CD4-positive, alpha-beta memory T cell (primary cell): ENCODE measurements around the gene CDK5RAP3. TPM values are rescaled to one million over a fixed set of nuclear protein-coding genes. Genes with fewer than 3 reads are reported as not detected.

Experiments used
- CTCF ChIA-PET: fragments of 350-600 bp; sonication (Branson Sonifier 250); formaldehyde crosslinking; loops from one replicate; lab custom pipeline; 2021; ENCODE audit warnings: inconsistent platforms; ENCODE audit not compliant: partially characterized antibody; lab: Charles Lee
- POLR2A ChIA-PET: fragments of 350-600 bp; sonication (Branson Sonifier 250); formaldehyde crosslinking; loops from one replicate; lab custom pipeline; 2021; ENCODE audit not compliant: partially characterized antibody; lab: Charles Lee
- DNase-seq, 5 donors: peaks; one replicate each; pipeline versions ENCODE4 v3.0.0 to v3.0.0-alpha.2; 2020 to 2022; ENCODE audit warnings: mixed read lengths in 1 of 5
- H3K27ac ChIP-seq: one replicate; pipeline ENCODE4 v1.7.0; 2013; ENCODE audit warnings: low read depth, low read length
- H3K27me3 ChIP-seq: 2 replicates; pipeline ENCODE4 v1.7.0; 2013; ENCODE audit warnings: mild to moderate bottlenecking, low read length, moderate library complexity; ENCODE audit not compliant: insufficient read depth
- H3K36me3 ChIP-seq: 2 replicates; pipeline ENCODE4 v1.7.0; 2013; ENCODE audit warnings: mild to moderate bottlenecking, low read length, moderate library complexity; ENCODE audit not compliant: insufficient read depth
- H3K4me1 ChIP-seq: 2 replicates; pipeline ENCODE4 v1.7.0; 2013; ENCODE audit warnings: mild to moderate bottlenecking, low read length, moderate library complexity; ENCODE audit not compliant: insufficient read depth
- H3K4me3 ChIP-seq, 2 donors: one replicate each; pipeline ENCODE4 v1.7.0; 2013; ENCODE audit warnings: low read length in 2 of 2, mild to moderate bottlenecking in 1 of 2
- H3K9me3 ChIP-seq, 2 donors: one replicate each; pipeline ENCODE4 v1.7.0; 2013; ENCODE audit warnings: low read length in 2 of 2, control low read depth in 1 of 2; ENCODE audit not compliant: control insufficient read depth in 1 of 2
- H3K27ac Mint-ChIP-seq, 7 donors: one replicate each; pipeline ENCODE4 v1.8.0; 2020 to 2021; ENCODE audit warnings: mixed read lengths in 7 of 7, mild to moderate bottlenecking in 6 of 7, inconsistent platforms in 3 of 7, moderate library complexity in 3 of 7
- H3K27me3 Mint-ChIP-seq, 2 donors: one replicate each; pipeline ENCODE4 v1.8.0; 2020 to 2021; ENCODE audit warnings: mixed read lengths in 2 of 2
- H3K36me3 Mint-ChIP-seq, 2 donors: one replicate each; pipeline ENCODE4 v1.8.0; 2020 to 2021; ENCODE audit warnings: mixed read lengths in 2 of 2, inconsistent platforms in 1 of 2, mild to moderate bottlenecking in 1 of 2
- H3K4me1 Mint-ChIP-seq, 4 donors: one replicate each; pipeline ENCODE4 v1.8.0; 2020 to 2021; ENCODE audit warnings: mixed read lengths in 4 of 4, mild to moderate bottlenecking in 1 of 4
- H3K4me3 Mint-ChIP-seq, 8 donors: one replicate each; pipeline ENCODE4 v1.8.0; 2020 to 2021; ENCODE audit warnings: mixed read lengths in 8 of 8, mild to moderate bottlenecking in 7 of 8, moderate library complexity in 6 of 8, inconsistent platforms in 3 of 8
- H3K9me3 Mint-ChIP-seq, 8 donors: one replicate each; pipeline ENCODE4 v1.8.0; 2020 to 2021; ENCODE audit warnings: mixed read lengths in 8 of 8, mild to moderate bottlenecking in 5 of 8, inconsistent platforms in 3 of 8, moderate library complexity in 1 of 8
- intact Hi-C: fragments of 100-400 bp; cut with micrococcal nuclease; formaldehyde crosslinking; loops from one replicate; pipeline ENCODE4 v1.15.1; 2023
- polyA plus RNA-seq, 2 donors: library from polyadenylated mRNA; unstranded; fragments of 300-500 nt; fragmentation: Illumina TruSeq; gene quantifications; one replicate each; pipeline ENCODE4 v1.2.3, GENCODE V29; 2021
- total RNA-seq, 2 experiments: library from RNA; stranded (reverse); gene quantifications; one replicate each; pipeline ENCODE4 v1.2.3, GENCODE V29; 2021

CDK5RAP3 gene
- total and polyA plus RNA-seq, 4 experiments from 2014 or later, result 75.1 to 343 (median 220) TPM

DNA sequence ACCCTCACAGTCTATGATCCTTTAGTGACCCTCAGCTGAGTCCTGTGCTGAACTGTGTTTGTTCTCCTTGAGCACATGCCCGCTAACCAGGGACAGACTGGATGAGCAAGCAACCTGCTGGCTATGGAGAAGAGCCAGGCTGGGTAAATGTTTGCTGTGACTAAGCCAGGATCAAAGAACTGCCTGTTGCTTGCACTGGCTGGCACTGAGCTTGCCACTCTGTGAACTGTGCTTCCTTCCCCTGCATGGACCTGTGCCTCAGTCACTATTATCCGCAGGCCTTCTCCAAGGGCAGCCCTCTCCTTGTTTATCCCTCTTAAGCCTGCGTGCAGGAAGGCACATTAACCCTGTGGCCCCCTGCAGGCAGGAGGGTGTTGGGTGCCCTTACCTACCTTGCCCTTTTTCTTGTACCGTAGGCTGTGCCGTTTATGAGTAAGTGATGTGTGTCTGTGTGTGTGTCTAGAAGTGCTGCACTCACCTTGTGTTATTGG lies 22.2 kb upstream of the CDK5RAP3 start:
- POLR2A ChIA-PET, result interaction anchor here (0.7 to 3.8 kb wide), 6 partner anchors 8 to 77 kb away, joined by 3 to 30 read pairs (median 7); partner anchors contain the start of genes CDK5RAP3, PNPO and SP2
- DNase-seq, result no peak
- peaks cover 21 to 38% (median 30%) of the 10 kb centered on the region in 4 donors for H3K4me1 Mint-ChIP-seq
- H3K27ac Mint-ChIP-seq, result peak overlapping the region in 6 of 7 donors; percentile 29 to 93 (median 68)
- H3K27me3 Mint-ChIP-seq, result no peaks in the 10 kb centered on the region
- H3K9me3 ChIP-seq, result no peaks in the 10 kb centered on the region
- H3K27me3 ChIP-seq, result no peaks in the 10 kb centered on the region
- peaks cover 12 to 20% of the 10 kb centered on the region in 2 donors for H3K36me3 Mint-ChIP-seq
- no peaks in the 10 kb centered on the region for H3K9me3 Mint-ChIP-seq
- intact Hi-C loops, result loop anchor here (1.0 to 10.0 kb wide), 4 partner anchors 22 to 670 kb away; no protein-coding TSS in a partner anchor
- H3K27ac ChIP-seq, result no peak overlapping the region
- H3K4me3 ChIP-seq, result no peak overlapping the region
- H3K4me3 Mint-ChIP-seq, result peak overlapping the region in 2 of 8 donors; percentile 64 to 91
- peaks cover 4% of the 10 kb centered on the region for H3K36me3 ChIP-seq
- CTCF ChIA-PET, result interaction anchor here (0.8 to 15.5 kb wide), 20 partner anchors 8 to 277 kb away, joined by 3 to 244 read pairs (median 6); partner anchors contain the start of genes CDK5RAP3, PNPO and PRR15L
- H3K4me1 ChIP-seq, result peaks cover 34% of the 10 kb centered on the region

DNA sequence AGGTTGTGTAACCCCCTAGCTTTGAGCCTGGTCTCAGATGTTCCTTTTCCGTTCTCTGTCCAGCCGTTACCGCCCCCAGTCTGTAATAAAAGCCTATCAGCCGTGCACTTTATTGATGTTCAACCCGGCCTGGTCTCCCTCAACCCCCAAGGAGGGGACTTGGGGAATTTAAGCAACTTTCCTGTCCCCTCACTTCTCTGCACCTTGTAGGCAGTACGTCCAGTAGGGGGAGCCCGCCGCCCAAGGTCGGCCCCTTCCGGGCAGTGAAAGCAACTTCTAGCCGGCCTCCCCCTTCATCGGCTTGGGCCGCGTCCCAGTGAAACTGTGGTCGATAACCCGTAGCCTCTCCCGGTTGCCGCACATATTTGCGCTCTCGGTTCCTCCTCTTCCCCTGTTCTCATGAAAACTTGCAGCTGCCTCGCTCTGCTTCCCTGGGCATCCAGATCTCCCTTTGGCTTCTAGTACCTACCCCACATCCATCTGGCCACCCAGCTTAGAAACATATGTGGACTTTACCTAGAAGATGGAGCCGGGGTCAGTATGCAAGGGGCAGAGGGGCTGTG lies 21.6 kb upstream of the CDK5RAP3 start:
- peaks cover 34% of the 10 kb centered on the region for H3K4me1 ChIP-seq
- peak; percentile 59 to 71 (median 63) for DNase-seq
- Mint-ChIP-seq H3K4me1 (peaks cover 21 to 36% (median 28%) of the 10 kb centered on the region in 4 donors), H3K36me3 (peaks cover 12 to 20% of the 10 kb centered on the region in 2 donors), H3K27ac (peak overlapping the region; percentile 29 to 93 (median 69)), H3K4me3 (peak overlapping the region; percentile 61 to 91 (median 74)), H3K27me3 (no peaks in the 10 kb centered on the region), H3K9me3 (no peaks in the 10 kb centered on the region)
- peaks cover 4% of the 10 kb centered on the region for H3K36me3 ChIP-seq
- peak overlapping the region in 1 of 2 donors; percentile 51 for H3K4me3 ChIP-seq
- POLR2A ChIA-PET, result interaction anchor here (1.5 to 3.8 kb wide), 5 partner anchors 8 to 76 kb away, joined by 4 to 30 read pairs (median 6); partner anchors contain the start of genes CDK5RAP3 and PNPO
- CTCF ChIA-PET, result interaction anchor here (0.8 to 15.5 kb wide), 27 partner anchors 11 to 277 kb away, joined by 3 to 244 read pairs (median 5); partner anchors contain the start of genes CDK5RAP3, PNPO and SP2
- H3K27me3 ChIP-seq, result no peaks in the 10 kb centered on the region
- H3K27ac ChIP-seq, result peak overlapping the region; percentile 37
- no peaks in the 10 kb centered on the region for H3K9me3 ChIP-seq
- intact Hi-C loops, result loop anchor here (1.0 to 10.0 kb wide), 4 partner anchors 21 to 669 kb away; no protein-coding TSS in a partner anchor

- Histone ChIP-seq H3K9me3 (no peaks in the 10 kb centered on the region), H3K27ac (peak overlapping the region; percentile 37), H3K36me3 (peaks cover 4% of the 10 kb centered on the region), H3K4me1 (peaks cover 30% of the 10 kb centered on the region), H3K27me3 (no peaks in the 10 kb centered on the region), H3K4me3 (no peak overlapping the region)
- DNase-seq, result peak in 2 of 5 donors; percentile 7 to 15
- ChIA-PET CTCF (interaction anchor here (0.8 to 15.5 kb wide), 22 partner anchors 10 to 158 kb away, joined by 3 to 244 read pairs (median 5); partner anchors contain the start of genes CDK5RAP3, PNPO and SP2), POLR2A (interaction anchor here (0.8 to 3.8 kb wide), 6 partner anchors 9 to 76 kb away, joined by 4 to 30 read pairs (median 5); partner anchors contain the start of genes CDK5RAP3 and PNPO)
- Mint-ChIP-seq H3K27ac (peak overlapping the region in 3 of 7 donors; percentile 47 to 52 (median 49)), H3K4me1 (peaks cover 17 to 30% (median 23%) of the 10 kb centered on the region in 4 donors), H3K36me3 (peaks cover 12 to 15% of the 10 kb centered on the region in 2 donors), H3K27me3 (no peaks in the 10 kb centered on the region), H3K9me3 (no peaks in the 10 kb centered on the region), H3K4me3 (peak overlapping the region in 4 of 8 donors; percentile 36 to 91 (median 68))
- intact Hi-C loops, result loop anchor here (1.0 to 10.0 kb wide), 4 partner anchors 20 to 668 kb away; no protein-coding TSS in a partner anchor
Observed at GRCh38 chr17:47949946-47950345, 21.0 kb upstream of the CDK5RAP3 start.

DNA sequence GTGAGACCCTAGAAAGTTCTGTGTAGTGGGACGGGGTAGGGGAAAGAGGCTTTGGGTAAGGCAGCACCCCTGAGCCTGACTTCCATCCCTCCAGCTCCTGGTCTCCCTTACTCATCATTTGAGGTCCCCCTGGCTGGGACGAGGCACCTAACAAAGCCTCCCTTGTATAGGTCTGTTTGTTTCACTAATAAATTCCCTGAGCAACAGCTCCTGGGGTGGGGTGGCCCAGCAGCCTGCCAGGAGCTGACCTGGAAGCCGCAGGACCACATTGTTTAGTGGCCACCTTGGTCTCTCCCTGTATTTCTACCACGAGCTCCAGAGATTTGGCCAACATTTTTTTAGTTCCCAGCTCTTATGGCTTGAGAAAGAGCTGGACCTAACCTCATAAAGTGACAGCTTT lies 20.5 kb upstream of the CDK5RAP3 start:
- ChIA-PET POLR2A (interaction anchor here (0.8 to 3.8 kb wide), 5 partner anchors 9 to 55 kb away, joined by 4 to 30 read pairs (median 6); partner anchors contain the start of genes CDK5RAP3 and PNPO), CTCF (interaction anchor here (0.5 to 15.5 kb wide), 19 partner anchors 9 to 130 kb away, joined by 3 to 244 read pairs (median 5); partner anchors contain the start of genes CDK5RAP3 and PNPO)
- no peaks in the 10 kb centered on the region for H3K27me3 ChIP-seq
- peaks cover 25% of the 10 kb centered on the region for H3K4me1 ChIP-seq
- Mint-ChIP-seq H3K27me3 (no peaks in the 10 kb centered on the region), H3K27ac (no peak overlapping the region), H3K36me3 (peaks cover 10% of the 10 kb centered on the region in 2 donors), H3K4me3 (no peak overlapping the region), H3K9me3 (no peaks in the 10 kb centered on the region), H3K4me1 (peaks cover 12 to 25% (median 18%) of the 10 kb centered on the region in 4 donors)
- no peaks in the 10 kb centered on the region for H3K9me3 ChIP-seq
- H3K36me3 ChIP-seq, result peaks cover 4% of the 10 kb centered on the region
- no peak overlapping the region for H3K4me3 ChIP-seq
- no peak for DNase-seq
- intact Hi-C loops, result no loop called here
- H3K27ac ChIP-seq, result no peak overlapping the region

DNA sequence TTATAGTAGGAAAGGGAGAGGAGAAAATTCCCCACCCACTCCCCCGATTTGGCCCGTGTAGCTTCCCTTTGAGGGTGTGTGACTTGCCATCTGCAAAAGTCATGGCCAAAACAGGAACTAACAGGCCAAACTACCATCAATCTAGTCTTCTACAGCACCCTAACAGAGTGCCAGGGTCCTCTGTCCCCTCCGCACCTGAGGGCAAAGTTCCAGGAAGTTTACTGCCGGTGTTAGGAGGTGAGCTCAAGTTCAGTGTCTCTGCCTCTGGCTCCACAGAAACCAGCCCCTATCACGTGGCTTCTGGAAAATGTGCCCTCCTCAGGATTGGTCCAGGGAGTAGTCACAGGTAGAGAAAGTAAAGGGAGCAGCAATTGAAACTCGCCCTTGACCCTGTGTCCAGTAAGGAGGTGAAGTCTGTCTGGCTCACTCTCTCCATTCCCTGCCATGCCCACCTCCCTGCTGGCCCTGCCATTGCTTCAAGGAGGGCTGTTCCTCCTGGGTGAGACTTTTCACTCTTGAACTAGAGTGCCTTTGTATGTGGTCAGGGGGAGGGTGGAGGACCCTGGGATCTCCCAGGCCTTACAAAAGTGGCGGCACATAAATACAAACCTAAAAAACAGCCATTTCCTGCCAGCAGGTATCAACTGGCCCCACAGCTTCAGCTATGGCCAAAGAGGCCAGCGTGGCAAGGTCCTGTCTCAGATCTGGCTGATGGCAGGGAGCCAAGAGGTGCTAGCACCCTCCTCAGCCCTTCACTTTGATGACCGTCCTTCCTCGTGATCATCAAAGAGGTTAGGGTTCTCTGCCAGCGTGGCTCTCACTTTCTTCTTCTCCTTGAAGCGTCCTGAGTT lies 18.5 kb upstream of the CDK5RAP3 start:
- Histone ChIP-seq H3K27me3 (no peaks in the 10 kb centered on the region), H3K4me3 (no peak overlapping the region), H3K9me3 (no peaks in the 10 kb centered on the region), H3K36me3 (no peaks in the 10 kb centered on the region), H3K4me1 (peaks cover 17% of the 10 kb centered on the region), H3K27ac (no peak overlapping the region)
- ChIA-PET CTCF (interaction anchor here (0.7 to 15.5 kb wide), 6 partner anchors 9 to 121 kb away, joined by 3 to 244 read pairs (median 28); partner anchors contain the start of genes CDK5RAP3 and PNPO), POLR2A (interaction anchor here (1.5 to 3.8 kb wide), 2 partner anchors 10 to 18 kb away, joined by 5 to 30 read pairs; partner anchors contain the start of genes CDK5RAP3 and PNPO)
- Mint-ChIP-seq H3K36me3 (peaks cover 4% of the 10 kb centered on the region in 2 donors), H3K4me3 (no peak overlapping the region), H3K27me3 (no peaks in the 10 kb centered on the region), H3K4me1 (peaks cover 11 to 17% (median 13%) of the 10 kb centered on the region in 4 donors), H3K27ac (no peak overlapping the region), H3K9me3 (no peaks in the 10 kb centered on the region)
- no peak for DNase-seq
- intact Hi-C loops, result no loop called here

DNA sequence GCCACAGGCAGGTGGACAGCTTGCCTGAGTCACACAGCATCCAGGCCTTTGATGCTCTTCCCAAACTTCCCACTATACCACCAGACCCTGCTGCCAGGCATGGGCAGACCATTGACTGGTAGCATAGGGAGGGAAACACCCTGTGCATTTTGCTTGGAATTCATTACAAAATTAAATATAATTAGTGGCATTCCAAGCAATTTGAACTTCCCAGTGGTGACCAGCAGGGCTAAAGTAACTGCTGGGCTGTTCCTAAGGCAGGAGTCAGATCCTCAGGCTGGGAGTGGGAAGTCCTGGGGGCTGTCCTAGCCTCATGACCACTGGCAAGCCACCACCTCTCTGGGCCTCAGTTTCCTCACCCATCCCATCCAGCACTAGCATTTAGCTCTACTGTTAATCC lies 17.0 kb upstream of the CDK5RAP3 start:
- POLR2A ChIA-PET, result no interaction called here
- no peaks in the 10 kb centered on the region for H3K27me3 Mint-ChIP-seq
- H3K27me3 ChIP-seq, result no peaks in the 10 kb centered on the region
- no peak for DNase-seq
- intact Hi-C loops, result no loop called here
- H3K4me1 Mint-ChIP-seq, result peaks cover 10 to 13% (median 12%) of the 10 kb centered on the region in 4 donors
- H3K27ac ChIP-seq, result no peak overlapping the region
- peaks cover 4% of the 10 kb centered on the region in 2 donors for H3K36me3 Mint-ChIP-seq
- no peak overlapping the region for H3K27ac Mint-ChIP-seq
- CTCF ChIA-PET, result interaction anchor here (1.7 to 2.5 kb wide), 2 partner anchors 11 to 16 kb away, joined by 4 to 18 read pairs; partner anchors contain the start of gene CDK5RAP3
- no peak overlapping the region for H3K4me3 ChIP-seq
- no peaks in the 10 kb centered on the region for H3K9me3 ChIP-seq
- H3K36me3 ChIP-seq, result no peaks in the 10 kb centered on the region
- H3K4me1 ChIP-seq, result peaks cover 16% of the 10 kb centered on the region
- no peak overlapping the region for H3K4me3 Mint-ChIP-seq
- H3K9me3 Mint-ChIP-seq, result no peaks in the 10 kb centered on the region
